Pancreas (tissue), 10 donors: ENCODE measurements around the gene PRRG4. TPM values are rescaled to one million over a fixed set of nuclear protein-coding genes. Genes with fewer than 3 reads are reported as not detected.
"Not testable (repeated sequence)": the region's sequence is repeated elsewhere in the genome, so short reads cannot be mapped to it uniquely, and the experiment has no call there.

Experiments
- ATAC-seq, 4 donors: fragments of 200-7000 bp; cut with Tn5 transposase; one replicate each; pipeline versions ENCODE4 v1.8.0 to v1.9.1; 2020; ENCODE audit warnings: mild to moderate bottlenecking in 4 of 4, moderate library complexity in 4 of 4
- DNase-seq, 6 donors: peaks; one replicate each; pipeline ENCODE4 v3.0.0-alpha.2; 2020
- FAIRE-seq: peaks from 2 replicates; lab custom pipeline; 2012; peaks lifted over from hg19 to GRCh38; lab: Jason Lieb, UNC
- H3K27ac ChIP-seq, 4 donors: fragments of 200-600 bp; sonication (generic); 1 replicate in 3 of 4; 2 replicates in 1 of 4; pipeline versions ENCODE4 v1.5.0 to v1.8.0; 2020
- H3K27me3 ChIP-seq, 4 donors: fragments of 200-600 bp; one replicate each; pipeline ENCODE4 v1.8.0; 2021
- H3K36me3 ChIP-seq, 3 donors: fragments of 200-600 bp; sonication (generic) in 1 of 3; one replicate each; pipeline versions ENCODE4 v1.5.0 to v1.8.0; 2020 to 2021
- H3K4me1 ChIP-seq, 3 donors: fragments of 200-600 bp; one replicate each; pipeline ENCODE4 v1.8.0; 2021
- H3K4me3 ChIP-seq, 4 donors: fragments of 200-600 bp; sonication (generic) in 2 of 4; one replicate each; pipeline versions ENCODE4 v1.5.0 to v1.8.0; 2020 to 2021
- H3K9me3 ChIP-seq, 4 donors: fragments of 200-600 bp; one replicate each; pipeline ENCODE4 v1.8.0; 2021
- CTCF ChIP-seq, 4 donors: fragments of 200-600 bp; sonication (generic) in 3 of 4; IDR thresholded peaks; one replicate each; pipeline versions ENCODE4 v1.5.0 to v1.8.0; 2021; ENCODE audit warnings: antibody characterized with exemption in 4 of 4
- WGBS, 2 donors: extraction: QIAGEN DNeasy Blood & Tissue Kit; methylation state at CpG; one replicate each; pipeline ENCODE4 v1.1.7; 2013; 5-methylcytosine and 5-hydroxymethylcytosine counted together
- intact Hi-C, 3 donors: fragments of 100-400 bp; cut with DNase I; formaldehyde crosslinking; loops; one replicate each; pipeline versions ENCODE4 v1.11.1 to v1.14.2; 2022
- polyA plus RNA-seq, 2 donors: library from polyadenylated mRNA; stranded (reverse); fragments of 200-250 nt; gene quantifications; one replicate each; pipeline ENCODE4 v1.2.3, GENCODE V29; 2013
- total RNA-seq, 6 donors: library from RNA; stranded (reverse); fragmentation: NEBNext Ultra II Directional in 4 of 6; extraction: Animal tissue kit (Norgen Biotek cat#: 25700) in 4 of 6; gene quantifications; one replicate each; pipeline versions ENCODE4 v1.2.1 to v1.2.4, GENCODE V29; 2021 to 2023
- donor health status: healthy with polysubstance abuse.
- donor health status: DM: no; HTN: no; CAD: no; lungs with moderate emphysema.
- donor health status: DM: no; HTN: no; CAD: no.
- donor health status: control.
- donor health status: control.
- donor health status: Bipolar disorder and iron deficiency.
- donor health status: DM: yes; HTN: yes; CAD: no.
- donor health status: DM: no; HTN: no; CAD: no.
- donor health status: DM: no; HTN: no; CAD: no.
- donor health status: DM: yes; HTN: yes; CAD: no.

PRRG4 gene
- total and polyA plus RNA-seq, 8 donors = 1.3 to 7.3 (median 2.0) TPM

- intact Hi-C loops = no loop called here
- TF ChIP-seq CTCF (IDR thresholded peaks at IDR 0.05) = peak in 1 of 4 donors; percentile 20
- no peaks in the 10 kb centered on the region for H3K4me1 ChIP-seq
- H3K27me3 ChIP-seq = no peaks in the 10 kb centered on the region
- H3K36me3 ChIP-seq = no peaks in the 10 kb centered on the region
- peak in 3 of 4 donors; percentile 70 to 74 (median 71) for ATAC-seq
- H3K27ac ChIP-seq = no peak overlapping the region
- H3K4me3 ChIP-seq = no peak overlapping the region
- H3K9me3 ChIP-seq = no peaks in the 10 kb centered on the region
- no peak for DNase-seq
- no peak for FAIRE-seq
- WGBS, 2 donors = 62 to 80% methylated on average over 3 of the region's 3 CpGs
These were observed 55.1 kb downstream of the PRRG4 start for GRCh38 chr11:32884770-32885384.

GRCh38 chr11:32885556-32885955, 55.8 kb downstream of the PRRG4 start:
- Histone ChIP-seq H3K4me1 (no peaks in the 10 kb centered on the region), H3K9me3 (no peaks in the 10 kb centered on the region), H3K27me3 (no peaks in the 10 kb centered on the region), H3K36me3 (no peaks in the 10 kb centered on the region), H3K27ac (no peak overlapping the region), H3K4me3 (no peak overlapping the region)
- DNase-seq = no peak
- intact Hi-C loops = no loop called here
- TF ChIP-seq CTCF (IDR thresholded peaks at IDR 0.05) = no peak
- no peak for ATAC-seq
- no peak for FAIRE-seq
- 85 to 93% methylated on average over 9 of the region's 9 CpGs for WGBS, 2 donors

- FAIRE-seq (no peak), ATAC-seq (no peak), DNase-seq (no peak)
- TF ChIP-seq CTCF (IDR thresholded peaks at IDR 0.05) = no peak
- 68 to 71% methylated on average over 3 of the region's 3 CpGs for WGBS, 2 donors
- no peak overlapping the region for H3K27ac ChIP-seq
- H3K4me3 ChIP-seq = no peak overlapping the region
- H3K36me3 ChIP-seq = no peaks in the 10 kb centered on the region
- no peaks in the 10 kb centered on the region for H3K9me3 ChIP-seq
- intact Hi-C loops = no loop called here
- H3K4me1 ChIP-seq = peaks cover 0 to under 1% (median 0%) of the 10 kb centered on the region in 3 donors
- H3K27me3 ChIP-seq = no peaks in the 10 kb centered on the region
These were observed 56.5 kb downstream of the PRRG4 start for GRCh38 chr11:32886180-32886579.

GRCh38 chr11:32887707-32888383, 58.1 kb downstream of the PRRG4 start:
- DNase-seq = peak in 1 of 6 donors; percentile 60
- FAIRE-seq, H3K9me3 ChIP-seq, H3K4me1 ChIP-seq, H3K27ac ChIP-seq, H3K36me3 ChIP-seq, ATAC-seq, intact Hi-C loops, H3K27me3 ChIP-seq, H3K4me3 ChIP-seq: not testable (repeated sequence)
- WGBS, 2 donors = 91% methylated on average over 20 of the region's 20 CpGs

- DNase-seq, FAIRE-seq: not testable (repeated sequence)
- 88 to 97% methylated on average over 12 to 17 of the region's 17 CpGs for WGBS, 2 donors
These were observed 58.6 kb downstream of the PRRG4 start for GRCh38 chr11:32888384-32888710.

GRCh38 chr11:32888805-32889204, 59.1 kb downstream of the PRRG4 start:
- H3K27ac ChIP-seq = no peak overlapping the region
- intact Hi-C loops = no loop called here
- H3K36me3 ChIP-seq = no peaks in the 10 kb centered on the region
- DNase-seq (no peak), ATAC-seq (no peak), FAIRE-seq (no peak)
- H3K4me3 ChIP-seq = no peak overlapping the region
- no peaks in the 10 kb centered on the region for H3K9me3 ChIP-seq
- no peak for TF ChIP-seq CTCF (IDR thresholded peaks at IDR 0.05)
- no peaks in the 10 kb centered on the region for H3K27me3 ChIP-seq
- H3K4me1 ChIP-seq = peaks cover 0 to 7% (median 6%) of the 10 kb centered on the region in 3 donors

More at GRCh38 chr11:32888384-32888710, 58.6 kb downstream of the PRRG4 start:
- ATAC-seq, H3K4me1 ChIP-seq, intact Hi-C loops, H3K36me3 ChIP-seq, H3K9me3 ChIP-seq, H3K27me3 ChIP-seq, H3K4me3 ChIP-seq, H3K27ac ChIP-seq: not testable (repeated sequence)
